GM18870 (cell line): Measurements from ENCODE around the gene IFT27.
"Not testable (repeated sequence)": the region's sequence is repeated elsewhere in the genome, so short reads cannot be mapped to it uniquely, and the experiment has no call there.

ENCODE experiments used
- ATAC-seq: cut with Tn5 transposase; IDR thresholded peaks from one replicate; pipeline ENCODE4 v1.9.1; 2021; ENCODE audit warnings: moderate library complexity; ENCODE audit not compliant: unreplicated experiment

Gene IFT27

DNA sequence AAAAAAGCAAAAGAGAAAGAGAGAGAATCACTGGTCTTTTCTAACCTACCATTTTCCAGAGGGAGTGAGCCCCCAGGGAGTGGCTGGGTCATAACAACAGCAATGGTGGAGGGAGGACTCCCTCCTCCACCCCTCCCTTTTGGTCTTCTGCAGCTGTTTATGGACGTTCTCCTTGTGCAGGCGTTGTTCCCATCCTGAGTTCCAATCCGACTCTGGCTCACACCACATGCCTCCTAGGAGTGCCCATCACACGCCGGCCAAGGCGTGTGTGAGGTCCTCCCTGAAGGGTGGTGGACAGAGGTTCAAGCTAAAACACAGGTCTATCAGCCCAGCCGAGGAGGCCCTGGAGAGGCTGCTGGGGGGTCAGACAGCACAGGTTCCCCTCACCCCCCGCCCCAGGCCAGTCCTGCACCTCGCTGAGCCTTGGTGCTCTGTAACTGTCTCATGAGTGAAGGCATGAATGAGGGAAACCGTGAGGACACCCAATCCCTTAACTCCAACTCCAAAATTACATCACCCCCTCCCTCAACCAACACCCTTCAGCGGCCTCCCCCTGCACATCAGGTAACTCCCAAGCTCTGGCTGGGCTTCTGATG lies 29.4 kb downstream of the IFT27 start:
- ATAC-seq = no peak

DNA sequence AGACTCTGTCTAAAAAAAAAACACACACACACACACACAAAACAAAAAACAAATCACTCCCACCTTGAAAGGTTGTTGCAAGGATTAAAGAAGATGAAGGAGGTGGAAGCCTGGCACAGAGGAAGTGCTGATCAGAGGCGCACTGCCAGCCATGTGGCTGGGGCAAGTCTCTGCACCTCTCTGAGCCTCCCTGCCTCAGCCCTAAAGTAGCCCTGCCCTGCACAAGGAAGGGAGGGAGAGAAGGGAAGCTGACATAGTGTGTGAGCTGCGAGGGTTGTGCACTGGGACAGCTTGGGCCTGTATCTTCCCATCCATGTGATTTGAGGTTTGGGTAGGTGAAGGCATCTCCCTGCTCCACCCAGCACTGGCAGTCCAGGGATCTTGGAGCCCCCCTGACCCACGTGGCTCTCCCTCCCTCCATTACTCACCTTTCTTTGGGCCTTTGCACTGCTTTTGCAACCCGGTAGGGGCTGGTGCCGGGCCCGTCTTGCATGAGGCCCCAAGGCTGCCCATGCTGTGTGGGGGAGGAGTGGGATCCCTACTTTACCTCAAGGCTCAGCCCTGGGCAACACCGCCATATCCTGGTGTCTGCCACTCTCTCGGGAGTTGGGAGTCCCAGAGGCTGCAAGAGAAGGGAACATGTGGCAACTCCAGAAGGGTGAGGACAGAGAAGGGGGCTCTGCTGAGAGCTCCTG lies 30.5 kb downstream of the IFT27 start:
- ATAC-seq = no peak

- ATAC-seq = no peak
Measured at GRCh38 chr22:36744791-36745190, 31.1 kb downstream of the IFT27 start.

- no peak for ATAC-seq
Measured at GRCh38 chr22:36744413-36744765, 31.5 kb downstream of the IFT27 start.

DNA sequence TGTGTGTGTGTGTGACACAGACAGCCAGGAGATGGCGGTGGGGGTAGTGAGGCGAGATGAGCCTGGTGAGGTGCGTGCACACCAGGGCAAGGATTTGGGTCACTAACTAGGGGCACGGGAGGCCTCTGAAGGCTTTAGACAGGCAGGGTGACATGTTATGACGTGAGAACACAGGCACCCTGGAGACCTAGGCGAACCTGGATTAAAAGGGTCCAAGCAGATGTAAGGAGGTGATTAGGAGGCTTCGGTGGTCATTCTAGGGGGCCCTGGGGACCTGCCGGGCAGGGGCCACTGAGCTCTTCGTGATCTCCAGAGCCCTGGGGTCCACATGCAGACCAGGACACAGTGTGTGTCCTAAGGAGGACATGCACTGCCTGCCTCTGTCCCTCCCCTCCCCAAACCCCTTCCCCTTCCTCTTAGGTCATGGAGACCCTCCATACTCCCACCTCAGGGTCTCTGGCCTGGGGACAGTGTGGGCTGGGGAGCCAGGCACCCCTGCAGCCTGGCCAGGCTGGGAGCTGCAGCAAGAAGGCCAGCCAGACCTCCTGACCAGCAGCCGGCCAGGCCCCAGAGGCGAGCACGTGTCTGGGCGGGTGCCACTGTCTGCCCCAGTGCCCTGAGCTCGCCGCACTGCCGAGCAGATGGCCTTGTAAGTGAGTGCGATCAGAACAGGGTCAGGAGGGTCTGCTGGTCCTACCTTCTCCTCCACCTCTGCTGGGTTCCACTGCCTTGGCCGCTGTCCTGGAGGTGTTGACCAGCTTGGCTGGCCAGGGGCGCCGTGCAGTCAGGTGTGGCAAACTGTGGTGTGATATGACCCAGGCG lies 32.1 kb downstream of the IFT27 start:
- ATAC-seq = no peak

GRCh38 chr22:36743011-36743410 lies 32.9 kb downstream of the IFT27 start:
- ATAC-seq = no peak

DNA sequence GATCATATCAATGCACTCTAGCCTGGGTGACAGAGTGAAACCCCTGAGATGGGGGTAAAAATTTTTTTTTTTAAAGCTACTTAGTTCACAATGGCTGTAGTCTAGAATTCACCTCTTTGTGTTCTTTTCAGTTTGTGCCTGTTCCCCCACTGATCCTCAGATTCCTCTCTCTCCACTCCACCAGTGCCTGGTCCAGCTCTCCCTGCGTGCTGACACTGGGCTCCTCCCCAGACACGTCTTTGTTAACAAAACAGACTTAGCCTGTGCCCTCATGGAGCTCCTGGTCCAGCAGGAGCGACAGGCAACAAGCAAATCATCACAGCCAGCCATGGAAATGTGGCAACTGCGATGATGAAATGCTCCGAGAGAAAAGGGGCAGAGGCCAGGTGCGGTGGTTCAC lies 34.0 kb downstream of the IFT27 start:
- ATAC-seq = no peak

DNA sequence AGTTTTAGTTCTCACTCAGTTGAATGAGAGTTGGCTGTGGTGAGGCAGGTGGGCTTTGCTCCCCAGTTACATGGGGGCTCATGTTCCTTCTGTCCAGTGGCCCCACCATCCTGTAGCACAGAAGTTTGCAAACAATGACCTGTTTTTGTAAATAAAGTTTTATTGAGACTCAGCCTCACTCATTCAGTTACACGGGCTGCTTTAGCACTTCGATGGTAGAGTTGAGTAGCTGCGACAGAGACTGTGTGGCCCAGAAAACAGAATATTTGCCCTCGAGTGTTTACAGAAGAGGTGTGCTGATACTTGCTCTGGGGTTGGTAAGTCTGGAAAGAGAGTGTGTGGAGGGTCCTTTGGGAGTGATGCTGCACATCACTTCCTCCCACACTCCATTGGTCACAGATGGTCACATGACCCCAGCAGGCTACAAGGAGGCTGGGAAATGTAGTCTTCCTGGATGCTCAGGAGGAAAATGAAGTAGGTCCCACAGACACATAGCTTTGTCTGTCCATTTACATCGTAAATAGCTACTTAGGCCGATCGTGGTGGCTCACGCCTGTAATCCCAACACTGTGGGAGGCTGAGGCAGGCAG lies 34.6 kb downstream of the IFT27 start:
- ATAC-seq = no peak

- ATAC-seq = no peak
Measured at GRCh38 chr22:36740716-36741115, 35.2 kb downstream of the IFT27 start.

- ATAC-seq = no peak
Measured at GRCh38 chr22:36739185-36739584, 36.7 kb downstream of the IFT27 start.

- no peak for ATAC-seq
Measured at GRCh38 chr22:36738416-36739020, 37.4 kb downstream of the IFT27 start.

DNA sequence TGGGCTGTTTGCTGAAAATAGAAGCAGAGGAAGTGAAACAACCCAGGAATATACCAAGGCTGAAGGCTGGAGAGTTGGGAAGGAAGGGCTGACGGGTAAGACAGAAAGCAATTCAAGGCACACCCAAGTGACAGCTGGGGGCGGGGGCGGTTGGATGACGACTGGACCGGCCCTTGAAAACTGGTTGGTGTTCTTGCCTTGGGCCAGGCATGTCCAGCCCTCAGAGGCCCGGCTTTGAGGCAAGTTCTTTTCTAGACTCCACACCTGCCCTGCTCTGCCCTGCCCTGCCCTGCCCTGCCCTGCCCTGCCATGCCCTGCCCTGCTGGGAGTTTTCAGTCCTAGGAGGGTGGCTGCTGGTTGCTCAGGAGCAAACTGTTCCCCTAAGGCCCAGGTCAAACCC lies 38.1 kb downstream of the IFT27 start:
- no peak for ATAC-seq

DNA sequence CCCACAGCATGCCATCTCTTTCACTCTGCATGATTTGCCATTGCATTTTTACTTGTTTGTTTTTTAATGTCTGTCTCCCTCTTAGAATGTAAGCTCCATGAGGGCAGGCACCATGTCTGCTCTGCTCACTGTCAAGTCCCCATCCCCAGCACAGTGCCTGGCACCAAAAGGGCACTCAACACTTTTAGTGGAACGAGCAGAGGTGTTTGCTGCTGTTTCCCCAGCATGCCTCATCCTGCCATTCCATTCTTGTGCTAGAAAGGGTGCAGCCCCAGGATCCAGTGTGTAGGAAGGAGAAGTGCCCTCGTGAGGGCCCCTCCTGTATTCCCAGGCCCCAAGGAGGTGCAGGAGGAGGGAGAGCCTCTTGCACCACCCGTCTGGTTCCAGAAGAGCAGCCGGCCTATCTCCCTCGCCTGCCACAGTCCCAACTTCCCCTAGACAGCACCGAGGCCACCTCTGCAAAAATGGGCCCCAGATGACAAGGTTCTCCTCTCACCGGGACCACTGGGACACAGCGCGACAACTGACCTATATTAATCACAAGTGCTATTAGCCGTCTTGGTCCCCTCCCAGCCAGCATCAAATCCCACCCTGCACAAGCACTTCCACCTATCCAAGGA lies 39.1 kb downstream of the IFT27 start:
- ATAC-seq = no peak

DNA sequence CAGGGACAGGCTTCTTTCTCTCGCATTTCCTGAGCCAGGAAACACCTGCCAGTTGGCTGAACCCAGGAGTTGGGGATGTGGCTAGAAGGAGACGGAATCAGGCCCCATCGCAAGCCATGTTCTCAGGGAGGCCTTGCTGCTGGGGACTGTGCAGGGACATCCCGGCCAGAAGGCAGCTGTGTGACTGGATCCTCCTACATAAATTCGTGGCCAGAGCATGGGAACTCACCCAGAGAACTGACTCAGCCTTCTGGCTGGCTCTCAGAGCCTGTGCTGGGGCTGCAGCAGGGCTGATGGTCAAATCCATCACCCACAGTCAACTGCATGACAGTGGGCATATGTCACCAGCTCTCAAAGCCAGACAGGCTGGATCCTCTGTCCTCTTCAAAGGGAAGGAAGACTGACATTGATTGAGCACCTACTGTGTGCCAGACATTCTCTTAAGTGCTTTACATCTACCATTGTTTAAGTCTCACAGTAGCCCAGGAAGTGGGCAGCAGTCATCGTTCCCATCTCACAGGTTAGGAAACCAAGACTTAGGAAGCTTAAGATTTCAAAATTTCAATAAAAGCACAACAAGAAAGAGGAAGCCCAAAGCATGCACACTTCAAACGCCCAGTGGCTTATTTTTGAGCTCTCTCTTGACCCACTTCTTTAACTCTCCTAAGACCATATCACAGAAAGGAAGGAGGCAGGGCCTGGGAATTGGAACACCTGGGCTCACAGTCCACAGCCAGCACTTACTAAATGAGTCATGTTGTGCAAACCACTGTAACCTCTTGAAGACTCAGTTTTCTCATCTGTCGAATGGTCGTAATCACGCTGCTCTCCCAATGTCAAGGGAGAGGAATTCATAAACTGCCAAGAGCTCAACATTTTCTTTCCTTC lies 41.5 kb downstream of the IFT27 start:
- no peak for ATAC-seq

GRCh38 chr22:36733271-36733670 lies 42.6 kb downstream of the IFT27 start:
- ATAC-seq = no peak

- no peak for ATAC-seq
Measured at GRCh38 chr22:36732609-36733008, 43.3 kb downstream of the IFT27 start.

GRCh38 chr22:36731916-36732315 lies 44.0 kb downstream of the IFT27 start:
- no peak for ATAC-seq

GRCh38 chr22:36731321-36731720 lies 44.6 kb downstream of the IFT27 start:
- ATAC-seq = not testable (repeated sequence)

DNA sequence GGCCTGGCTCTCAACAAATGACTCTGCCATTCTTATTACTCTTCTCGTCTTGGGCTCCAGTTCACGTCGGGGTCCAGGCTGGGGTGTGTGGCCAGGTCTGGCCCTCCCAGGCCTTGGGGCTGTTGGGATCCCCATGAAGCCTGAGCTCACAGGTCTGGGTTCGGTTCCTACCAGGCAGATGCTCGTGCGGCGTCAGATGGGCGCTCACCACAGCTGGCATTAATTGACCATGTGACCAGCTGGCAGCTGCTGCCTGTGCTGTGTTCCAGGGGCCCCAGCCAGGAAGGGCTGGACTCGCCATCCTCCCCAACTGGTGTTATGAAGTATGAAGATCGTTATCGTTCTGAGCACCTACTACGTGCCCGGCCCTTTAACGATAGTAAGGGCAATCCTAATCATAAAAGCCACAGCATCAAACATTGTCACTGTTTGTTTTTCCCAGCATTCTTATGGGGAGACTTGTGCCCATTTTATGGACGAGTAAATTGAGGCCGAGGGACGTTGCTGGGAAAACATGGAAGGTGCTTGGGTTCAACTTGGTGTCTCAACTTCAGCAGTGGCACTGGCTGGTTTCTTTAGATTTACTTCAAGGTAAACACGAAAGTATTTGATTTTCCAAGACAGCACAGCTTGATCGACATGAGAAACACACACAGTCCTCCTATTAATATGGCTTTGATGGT lies 45.6 kb downstream of the IFT27 start:
- no peak for ATAC-seq
